Left ventricle myocardium inferior (tissue), 1 donor: ENCODE results near the gene ASCL4. TPM values are rescaled to one million over a fixed set of nuclear protein-coding genes. Genes with fewer than 3 reads are reported as not detected.

Source experiments
- DNase-seq: peaks from one replicate; pipeline ENCODE4 v3.0.0-alpha.2; 2020
- H3K27ac ChIP-seq: fragments of 200-600 bp; replicated peaks from 2 replicates; pipeline ENCODE4 v1.8.0; 2021
- H3K27me3 ChIP-seq: fragments of 200-600 bp; 2 replicates; pipeline ENCODE4 v1.8.0; 2021; ENCODE audit warnings: low read depth
- H3K36me3 ChIP-seq: fragments of 200-600 bp; 2 replicates; pipeline ENCODE4 v1.8.0; 2021
- H3K4me1 ChIP-seq: fragments of 200-600 bp; 2 replicates; pipeline ENCODE4 v1.8.0; 2021
- H3K4me3 ChIP-seq: fragments of 200-600 bp; 2 replicates; pipeline ENCODE4 v1.8.0; 2021; ENCODE audit warnings: mild to moderate bottlenecking, moderate library complexity
- H3K9me3 ChIP-seq: fragments of 200-600 bp; replicated peaks from 2 replicates; pipeline ENCODE4 v1.8.0; 2021
- intact Hi-C: fragments of 100-400 bp; cut with micrococcal nuclease; formaldehyde crosslinking; loops from one replicate; pipeline ENCODE4 v1.11.0; 2022
- total RNA-seq: library from RNA; stranded (reverse); fragmentation: NEBNext Ultra II Directional; extraction: Animal tissue kit (Norgen Biotek cat#: 25700); gene quantifications from one replicate; pipeline ENCODE4 v1.2.1, GENCODE V29; 2021
- TF ChIP-seq, protein P1 (sequence below): fragments of 200-600 bp; IDR thresholded peaks from 2 replicates; pipeline ENCODE4 v1.8.0; 2021; ENCODE audit warnings: antibody characterized with exemption, mild to moderate bottlenecking, borderline replicate concordance
- donor health status: DM: no; HTN: yes; CAD: no; lungs with severe emphysema.

Gene ASCL4
- total RNA-seq, 1 donor from 2014 or later: not detected

DNA sequence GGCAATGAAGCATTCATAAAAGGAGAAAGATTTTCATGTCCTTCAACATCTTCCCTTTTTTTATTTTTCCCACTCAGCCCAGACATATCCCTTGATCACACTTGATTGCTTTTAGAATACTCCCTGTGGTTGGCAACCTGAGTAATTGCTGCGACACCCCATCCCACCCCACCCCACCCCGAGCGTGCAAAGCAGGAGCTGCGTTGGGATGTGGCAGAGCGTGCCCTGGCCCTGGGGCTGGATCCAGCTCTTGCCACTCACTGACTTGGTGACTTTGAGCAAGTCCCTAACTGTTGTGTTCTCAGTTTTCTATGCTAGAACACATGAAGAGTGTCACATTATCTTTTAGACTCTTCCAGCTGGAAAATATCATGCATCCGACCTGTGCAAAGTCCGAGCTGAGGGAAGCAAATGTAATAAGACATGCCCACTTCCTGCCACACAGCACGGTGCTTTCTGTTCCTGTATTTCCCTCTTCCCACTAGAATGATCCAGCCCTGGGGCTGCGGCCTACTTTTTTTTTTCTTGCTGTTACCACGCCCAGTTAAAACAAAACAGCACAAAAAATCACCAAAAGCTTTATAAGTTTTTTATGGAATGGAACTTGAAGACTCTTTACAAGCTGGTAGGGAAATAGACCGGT is 4.0 kb downstream of the ASCL4 start:
- DNase-seq: no peak
- H3K27ac ChIP-seq: peak overlapping the region; percentile 22
- peaks cover 90% of the 10 kb centered on the region for H3K27me3 ChIP-seq

DNA sequence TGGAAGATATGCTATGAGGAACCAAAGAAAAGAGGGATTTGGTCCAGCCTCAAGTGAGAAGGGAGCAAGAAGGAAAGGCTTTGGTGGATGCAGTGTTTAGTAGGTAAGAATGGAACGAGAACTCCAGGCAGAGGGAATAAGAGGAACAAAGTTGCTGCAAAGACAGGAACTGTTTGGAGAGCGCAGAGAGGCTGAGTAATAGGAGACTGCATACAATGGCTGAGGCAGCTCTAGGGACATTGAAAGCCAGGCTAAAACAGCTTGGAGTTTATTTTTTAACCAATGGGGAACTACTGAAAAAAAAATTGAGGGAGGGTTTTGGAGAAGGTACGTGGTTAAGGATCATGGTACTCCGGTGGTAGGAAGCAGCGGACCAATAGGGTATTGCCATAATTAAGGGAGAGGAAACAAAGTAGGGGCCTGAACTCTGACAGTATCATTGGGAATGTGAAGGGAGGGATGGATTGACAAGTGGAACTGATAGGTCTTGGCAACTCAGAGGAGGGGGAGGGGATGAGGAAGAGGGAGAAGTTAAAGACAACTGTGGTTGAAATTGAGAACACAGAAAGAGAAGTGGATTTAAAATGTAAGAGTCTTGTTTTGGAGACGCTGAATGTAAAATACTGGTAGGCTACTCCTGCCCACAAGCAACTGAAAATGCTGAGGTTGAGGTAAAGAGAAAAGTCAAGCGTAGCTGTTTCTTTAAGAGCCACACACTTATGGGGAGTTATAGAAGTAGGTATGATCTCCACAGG is 4.8 kb downstream of the ASCL4 start:
- no peaks in the 10 kb centered on the region for H3K36me3 ChIP-seq
- no peak for DNase-seq
- peaks cover 7% of the 10 kb centered on the region for H3K4me1 ChIP-seq
- no peaks in the 10 kb centered on the region for H3K9me3 ChIP-seq
- H3K4me3 ChIP-seq: no peak overlapping the region
- intact Hi-C loops: no loop called here
- peak overlapping the region; percentile 38 for H3K27ac ChIP-seq
- TF ChIP-seq, protein P1, sequence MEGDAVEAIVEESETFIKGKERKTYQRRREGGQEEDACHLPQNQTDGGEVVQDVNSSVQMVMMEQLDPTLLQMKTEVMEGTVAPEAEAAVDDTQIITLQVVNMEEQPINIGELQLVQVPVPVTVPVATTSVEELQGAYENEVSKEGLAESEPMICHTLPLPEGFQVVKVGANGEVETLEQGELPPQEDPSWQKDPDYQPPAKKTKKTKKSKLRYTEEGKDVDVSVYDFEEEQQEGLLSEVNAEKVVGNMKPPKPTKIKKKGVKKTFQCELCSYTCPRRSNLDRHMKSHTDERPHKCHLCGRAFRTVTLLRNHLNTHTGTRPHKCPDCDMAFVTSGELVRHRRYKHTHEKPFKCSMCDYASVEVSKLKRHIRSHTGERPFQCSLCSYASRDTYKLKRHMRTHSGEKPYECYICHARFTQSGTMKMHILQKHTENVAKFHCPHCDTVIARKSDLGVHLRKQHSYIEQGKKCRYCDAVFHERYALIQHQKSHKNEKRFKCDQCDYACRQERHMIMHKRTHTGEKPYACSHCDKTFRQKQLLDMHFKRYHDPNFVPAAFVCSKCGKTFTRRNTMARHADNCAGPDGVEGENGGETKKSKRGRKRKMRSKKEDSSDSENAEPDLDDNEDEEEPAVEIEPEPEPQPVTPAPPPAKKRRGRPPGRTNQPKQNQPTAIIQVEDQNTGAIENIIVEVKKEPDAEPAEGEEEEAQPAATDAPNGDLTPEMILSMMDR: no peak
- H3K27me3 ChIP-seq: peaks cover 82% of the 10 kb centered on the region

More for the DNA sequence above, 4.0 kb downstream of the ASCL4 start:
- Histone ChIP-seq H3K4me3 (no peak overlapping the region), H3K4me1 (peaks cover 7% of the 10 kb centered on the region), H3K36me3 (no peaks in the 10 kb centered on the region), H3K9me3 (no peaks in the 10 kb centered on the region)
- TF ChIP-seq, protein P1: no peak
- intact Hi-C loops: no loop called here

DNA sequence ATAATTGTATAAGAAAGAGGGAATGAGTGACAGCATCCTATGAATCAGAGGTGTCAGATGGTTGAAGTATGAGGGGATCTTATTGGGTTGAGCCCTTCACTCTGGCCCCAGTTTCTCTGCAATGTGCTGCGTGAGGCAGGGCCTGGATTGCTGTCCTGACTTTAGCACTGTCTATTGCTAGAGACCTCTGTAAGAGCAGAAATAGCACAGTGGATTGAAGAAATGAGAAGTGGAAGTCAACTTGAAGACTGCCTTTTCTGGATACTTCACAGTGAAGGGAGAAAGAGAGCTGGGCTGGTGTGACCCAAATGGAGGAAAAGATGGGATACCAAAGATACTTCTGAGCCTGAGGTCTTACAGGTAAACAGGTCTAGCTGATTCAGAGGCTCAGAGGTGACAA is 5.8 kb downstream of the ASCL4 start:
- DNase-seq: no peak
- Histone ChIP-seq H3K27ac (peak overlapping the region; percentile 38), H3K36me3 (no peaks in the 10 kb centered on the region), H3K4me3 (no peak overlapping the region), H3K27me3 (peaks cover 75% of the 10 kb centered on the region), H3K4me1 (peaks cover 4% of the 10 kb centered on the region), H3K9me3 (no peaks in the 10 kb centered on the region)
- intact Hi-C loops: no loop called here
- TF ChIP-seq, protein P1: no peak

DNA sequence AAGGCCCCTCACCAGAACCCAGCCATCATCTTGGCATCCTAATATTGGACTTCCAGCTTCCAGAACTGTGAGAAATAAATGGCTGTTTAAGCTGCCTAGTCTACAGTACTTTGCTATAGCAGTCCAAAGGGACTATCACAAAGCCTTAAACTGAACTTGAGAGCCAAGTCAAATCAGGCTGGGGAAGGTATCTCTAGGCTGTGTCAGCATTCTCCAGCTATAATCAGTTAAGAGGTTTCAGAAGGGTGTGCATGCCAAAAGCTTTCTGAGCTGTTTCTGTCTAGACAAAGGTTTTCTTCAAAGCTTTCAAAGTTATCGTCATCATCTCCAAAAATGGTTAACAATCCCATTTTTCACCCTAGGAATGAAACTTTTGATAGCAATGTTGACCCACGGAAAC is 7.6 kb downstream of the ASCL4 start:
- Histone ChIP-seq H3K36me3 (no peaks in the 10 kb centered on the region), H3K4me1 (no peaks in the 10 kb centered on the region), H3K27me3 (peaks cover 58% of the 10 kb centered on the region), H3K9me3 (no peaks in the 10 kb centered on the region), H3K27ac (no peak overlapping the region), H3K4me3 (no peak overlapping the region)
- DNase-seq: no peak
- TF ChIP-seq, protein P1: no peak
- intact Hi-C loops: no loop called here

DNA sequence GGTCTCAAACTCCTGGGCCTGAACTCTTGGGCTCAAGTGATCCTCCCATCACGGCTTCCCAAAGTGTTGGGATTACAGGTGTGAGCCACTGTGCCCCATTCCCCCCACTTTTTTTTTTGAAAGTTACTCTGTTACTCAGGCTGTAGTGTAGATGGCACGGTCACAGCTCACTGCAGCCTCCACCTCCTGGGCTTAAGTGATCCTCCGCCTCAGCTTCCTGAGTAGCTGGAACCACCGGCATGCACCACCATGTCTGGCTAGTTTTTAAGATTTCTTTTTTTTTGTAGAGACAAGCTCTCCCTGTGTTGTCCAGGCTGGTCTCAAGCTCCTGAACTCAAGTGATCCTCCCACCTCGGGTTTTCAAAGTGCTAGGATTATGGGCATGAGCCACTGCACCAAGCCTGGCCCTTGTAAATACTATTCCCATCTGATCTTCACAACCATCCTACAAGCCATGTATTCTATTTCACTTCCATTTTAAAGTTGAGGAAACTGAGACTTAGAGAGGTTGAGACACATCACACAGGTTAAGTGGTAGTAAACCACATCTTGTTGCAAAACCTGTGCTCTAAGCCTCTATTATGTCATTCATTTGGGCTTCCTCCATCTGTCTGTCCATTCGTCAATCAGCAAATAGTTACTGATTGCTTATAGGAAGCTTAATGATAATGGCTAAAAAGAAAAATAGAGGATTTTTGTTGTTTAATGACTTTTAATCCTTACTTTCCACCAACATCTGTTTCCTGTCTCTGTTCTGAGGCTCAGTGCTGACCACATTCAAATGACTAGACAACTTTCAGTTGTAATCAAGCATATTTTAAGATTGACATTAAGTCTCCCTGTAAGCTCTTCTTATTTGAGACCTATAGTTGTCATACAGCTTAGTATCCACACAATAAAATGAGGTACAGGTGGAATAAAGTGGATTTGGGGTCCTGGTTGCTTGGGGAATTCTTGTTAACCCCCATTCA is 9.2 kb downstream of the ASCL4 start:
- intact Hi-C loops: no loop called here
- Histone ChIP-seq H3K27ac (no peak overlapping the region), H3K4me1 (no peaks in the 10 kb centered on the region), H3K9me3 (no peaks in the 10 kb centered on the region), H3K36me3 (no peaks in the 10 kb centered on the region), H3K27me3 (peaks cover 55% of the 10 kb centered on the region), H3K4me3 (no peak overlapping the region)
- TF ChIP-seq, protein P1: no peak
- DNase-seq: no peak
